HL-60 (cell line): ENCODE measurements around the gene CMIP.

ENCODE experiments used
- DNase-seq, 2 experiments: peaks; one replicate each; pipeline ENCODE4 v3.0.0-alpha.2; 2010 to 2020; ENCODE audit warnings: low read depth in 1 of 2, low spot score in 1 of 2
- H3K27ac ChIP-seq: fragments of 250-450 bp; sonication (Bioruptor Pico); replicated peaks from 2 replicates; pipeline ENCODE4 v1.5.1; 2020; ENCODE audit warnings: mild to moderate bottlenecking, moderate library complexity
- H3K27me3 ChIP-seq: fragments of 250-450 bp; sonication (Bioruptor Pico); 2 replicates; pipeline ENCODE4 v1.5.1; 2021; ENCODE audit warnings: mild to moderate bottlenecking, moderate library complexity; ENCODE audit not compliant: insufficient read depth, poor library complexity, severe bottlenecking
- H3K4me3 ChIP-seq: replicated peaks from 2 replicates; pipeline ENCODE4 v1.5.1; 2011; ENCODE audit warnings: mild to moderate bottlenecking, control low read depth, low read length; ENCODE audit not compliant: insufficient read depth
- CTCF ChIP-seq: IDR thresholded peaks from one replicate; pipeline ENCODE4 v1.5.1; 2011; ENCODE audit warnings: low read length, control low read depth, inconsistent platforms; ENCODE audit not compliant: insufficient read depth
- GABPA ChIP-seq: IDR thresholded peaks from 2 replicates; pipeline ENCODE4 v1.6.1; 2012; ENCODE audit warnings: low read depth
- POLR2AphosphoS5 ChIP-seq: IDR thresholded peaks from 2 replicates; pipeline ENCODE4 v1.6.1; 2012; ENCODE audit warnings: low read depth
- REST ChIP-seq: IDR thresholded peaks from 2 replicates; pipeline ENCODE4 v1.6.1; 2012; ENCODE audit warnings: low read depth; ENCODE audit not compliant: insufficient replicate concordance
- SPI1 ChIP-seq: IDR thresholded peaks from 2 replicates; pipeline ENCODE4 v1.6.1; 2012; ENCODE audit warnings: low read depth, mild to moderate bottlenecking, borderline replicate concordance

Gene CMIP

GRCh38 chr16:81638286-81638945 lies 193.8 kb downstream of the CMIP start:
- TF ChIP-seq SPI1 (no peak), CTCF (no peak), GABPA (no peak), POLR2AphosphoS5 (no peak), REST (no peak)
- H3K4me3 ChIP-seq, result no peak overlapping the region
- no peak for DNase-seq
- H3K27ac ChIP-seq, result no peak overlapping the region
- no peaks in the 10 kb centered on the region for H3K27me3 ChIP-seq

- Histone ChIP-seq H3K27ac (no peak overlapping the region), H3K27me3 (no peaks in the 10 kb centered on the region), H3K4me3 (no peak overlapping the region)
- DNase-seq, result no peak
- TF ChIP-seq SPI1, result no peak
- TF ChIP-seq REST, result no peak
- TF ChIP-seq POLR2AphosphoS5, result no peak
- no peak for TF ChIP-seq GABPA
- TF ChIP-seq CTCF, result no peak
Observed at GRCh38 chr16:81639348-81639747, 194.7 kb downstream of the CMIP start.

- Histone ChIP-seq H3K27me3 (no peaks in the 10 kb centered on the region), H3K4me3 (no peak overlapping the region)
Observed at GRCh38 chr16:81639931-81640680, 195.5 kb downstream of the CMIP start.

More at GRCh38 chr16:81639931-81640680, 195.5 kb downstream of the CMIP start:
- no peak for DNase-seq
- TF ChIP-seq SPI1 (no peak), CTCF (no peak), POLR2AphosphoS5 (no peak), REST (no peak), GABPA (no peak)
- no peak overlapping the region for H3K27ac ChIP-seq
